ENCODE results near the gene NQO2. TPM values are rescaled to one million over a fixed set of nuclear protein-coding genes. Genes with fewer than 3 reads are reported as not detected.
"Not testable (repeated sequence)": the region's sequence is repeated elsewhere in the genome, so short reads cannot be mapped to it uniquely, and the experiment has no call there.

NQO2 gene
- total and polyA plus RNA-seq, 4 experiments from 2014 or later: 34.2 to 53.1 (median 42.8) TPM

DNA sequence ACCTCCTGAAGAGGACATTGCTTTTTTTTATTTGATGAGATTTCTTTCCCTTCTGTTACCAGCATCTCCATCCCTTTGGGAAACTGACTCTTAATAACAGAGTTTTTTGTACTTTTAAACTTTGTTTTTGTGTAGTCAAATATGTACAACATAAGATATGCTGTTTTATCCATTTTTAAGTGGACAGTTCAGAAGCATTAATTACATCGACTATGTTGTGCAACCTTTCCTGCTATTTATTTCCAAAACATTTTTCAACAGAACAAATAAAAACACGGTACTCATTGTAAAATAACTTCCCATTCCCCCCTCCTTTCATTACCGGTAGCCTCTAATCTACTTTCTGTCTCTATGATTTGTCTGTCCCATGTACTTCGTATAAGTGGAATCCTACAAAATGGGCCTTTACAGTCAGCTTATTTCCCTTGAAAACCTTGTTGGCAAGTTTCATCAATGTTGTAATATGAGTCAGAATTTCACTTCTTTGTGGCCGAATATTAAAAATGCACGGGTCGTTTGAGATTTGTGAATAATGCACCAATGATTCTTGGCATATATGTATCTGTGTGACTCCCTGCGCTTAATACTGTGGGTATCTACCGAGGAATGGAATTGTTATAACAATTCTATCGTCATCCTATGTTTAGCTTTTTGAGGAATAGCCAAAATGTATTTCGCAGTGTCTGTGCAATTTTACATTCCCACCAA, 57.5 kb downstream of the NQO2 start:
- Mint-ChIP-seq H3K4me1 (peaks cover 14 to 44% (median 29%) of the 10 kb centered on the region in 4 donors), H3K4me3 (no peak overlapping the region), H3K36me3 (no peaks in the 10 kb centered on the region), H3K27me3 (no peaks in the 10 kb centered on the region), H3K27ac (peak overlapping the region in 1 of 7 donors; percentile 13), H3K9me3 (no peaks in the 10 kb centered on the region)
- intact Hi-C loops (cut with micrococcal nuclease): loop anchor here (5.0 kb wide), 1 partner anchor 125 kb away; no protein-coding TSS in a partner anchor
- no peak overlapping the region for H3K27ac ChIP-seq (ENCODE audit: low read depth, low read length)
- DNase-seq: no peak
- H3K9me3 ChIP-seq (ENCODE audit: control insufficient read depth in 1 of 2, low read length in 2 of 2): no peaks in the 10 kb centered on the region
- H3K4me3 ChIP-seq (ENCODE audit: low read length in 2 of 2): no peak overlapping the region
- H3K27me3 ChIP-seq (ENCODE audit: insufficient read depth, low read length): no peaks in the 10 kb centered on the region
- ChIA-PET CTCF (ENCODE audit: partially characterized antibody) (interaction anchor here (0.6 to 9.0 kb wide), 9 partner anchors 11 to 266 kb away, joined by 3 to 152 read pairs (median 4); partner anchors contain the start of genes NQO2 and RIPK1), POLR2A (ENCODE audit: partially characterized antibody) (interaction anchor here (2.7 kb wide), 1 partner anchor 58 kb away, joined by 6 read pairs; the partner anchor contains the start of gene NQO2)
- no peaks in the 10 kb centered on the region for H3K36me3 ChIP-seq (ENCODE audit: insufficient read depth, low read length)
- peaks cover 23% of the 10 kb centered on the region for H3K4me1 ChIP-seq (ENCODE audit: insufficient read depth, low read length)

- peak overlapping the region in 3 of 7 donors; percentile 50 to 66 (median 55) for H3K27ac Mint-ChIP-seq
- intact Hi-C loops (cut with micrococcal nuclease): loop anchor here (5.0 kb wide), 1 partner anchor 127 kb away; no protein-coding TSS in a partner anchor
Measured at GRCh38 chr6:3058957-3059356, 59.3 kb downstream of the NQO2 start.

GRCh38 chr6:3060092-3060491, 60.4 kb downstream of the NQO2 start:
- intact Hi-C loops (cut with micrococcal nuclease); H3K27ac ChIP-seq (ENCODE audit: low read depth, low read length); H3K27me3 ChIP-seq (ENCODE audit: insufficient read depth, low read length); H3K9me3 Mint-ChIP-seq; H3K27ac Mint-ChIP-seq; H3K27me3 Mint-ChIP-seq; DNase-seq; H3K4me3 ChIP-seq (ENCODE audit: low read length in 2 of 2); H3K36me3 ChIP-seq (ENCODE audit: insufficient read depth, low read length); H3K36me3 Mint-ChIP-seq; H3K4me3 Mint-ChIP-seq; H3K9me3 ChIP-seq (ENCODE audit: control insufficient read depth in 1 of 2, low read length in 2 of 2): not testable (repeated sequence)
- peaks cover 14 to 35% (median 22%) of the 10 kb centered on the region in 4 donors for H3K4me1 Mint-ChIP-seq
- peaks cover 18% of the 10 kb centered on the region for H3K4me1 ChIP-seq (ENCODE audit: insufficient read depth, low read length)
- CTCF ChIA-PET (ENCODE audit: partially characterized antibody): interaction anchor here (0.9 to 9.0 kb wide), 3 partner anchors 61 to 108 kb away, joined by 3 to 152 read pairs (median 13); partner anchors contain the start of gene NQO2
- POLR2A ChIA-PET (ENCODE audit: partially characterized antibody): interaction anchor here (1.0 to 2.5 kb wide), 3 partner anchors 8 to 70 kb away, joined by 3 to 22 read pairs (median 9); partner anchors contain the start of genes NQO2 and RIPK1

More at GRCh38 chr6:3058957-3059356, 59.3 kb downstream of the NQO2 start:
- Histone ChIP-seq H3K36me3 (ENCODE audit: insufficient read depth, low read length) (no peaks in the 10 kb centered on the region), H3K4me3 (ENCODE audit: low read length in 2 of 2) (no peak overlapping the region), H3K4me1 (ENCODE audit: insufficient read depth, low read length) (peaks cover 14% of the 10 kb centered on the region), H3K9me3 (ENCODE audit: control insufficient read depth in 1 of 2, low read length in 2 of 2) (no peaks in the 10 kb centered on the region), H3K27me3 (ENCODE audit: insufficient read depth, low read length) (no peaks in the 10 kb centered on the region), H3K27ac (ENCODE audit: low read depth, low read length) (no peak overlapping the region)
- no peaks in the 10 kb centered on the region for H3K27me3 Mint-ChIP-seq
- peaks cover 8 to 32% (median 22%) of the 10 kb centered on the region in 4 donors for H3K4me1 Mint-ChIP-seq
- ChIA-PET POLR2A (ENCODE audit: partially characterized antibody) (interaction anchor here (1.0 to 2.5 kb wide), 4 partner anchors 9 to 69 kb away, joined by 3 to 22 read pairs (median 7); partner anchors contain the start of genes NQO2 and RIPK1), CTCF (ENCODE audit: partially characterized antibody) (interaction anchor here (2.5 to 9.0 kb wide), 2 partner anchors 60 to 69 kb away, joined by 13 to 152 read pairs; partner anchors contain the start of gene NQO2)
- no peak for DNase-seq
- H3K9me3 Mint-ChIP-seq: no peaks in the 10 kb centered on the region
- H3K36me3 Mint-ChIP-seq: no peaks in the 10 kb centered on the region
- H3K4me3 Mint-ChIP-seq: peak overlapping the region in 4 of 8 donors; percentile 24 to 43 (median 41)

GRCh38 chr6:3061501-3061941, 61.8 kb downstream of the NQO2 start:
- H3K36me3 ChIP-seq (ENCODE audit: insufficient read depth, low read length): no peaks in the 10 kb centered on the region
- ChIA-PET CTCF (ENCODE audit: partially characterized antibody) (interaction anchor here (1.5 kb wide), 2 partner anchors 13 to 72 kb away, joined by 4 to 5 read pairs; no protein-coding TSS in a partner anchor), POLR2A (ENCODE audit: partially characterized antibody) (no interaction called here)
- Mint-ChIP-seq H3K27ac (no peak overlapping the region), H3K27me3 (no peaks in the 10 kb centered on the region), H3K4me3 (no peak overlapping the region), H3K36me3 (peaks cover 0 to 3% of the 10 kb centered on the region in 2 donors), H3K4me1 (peaks cover 18 to 43% (median 28%) of the 10 kb centered on the region in 4 donors), H3K9me3 (peaks cover 0 to 2% (median 0%) of the 10 kb centered on the region in 8 donors)
- no peak overlapping the region for H3K4me3 ChIP-seq (ENCODE audit: low read length in 2 of 2)
- H3K27ac ChIP-seq (ENCODE audit: low read depth, low read length): no peak overlapping the region
- H3K4me1 ChIP-seq (ENCODE audit: insufficient read depth, low read length): peaks cover 24% of the 10 kb centered on the region
- no peaks in the 10 kb centered on the region for H3K27me3 ChIP-seq (ENCODE audit: insufficient read depth, low read length)
- no peaks in the 10 kb centered on the region for H3K9me3 ChIP-seq (ENCODE audit: control insufficient read depth in 1 of 2, low read length in 2 of 2)
- intact Hi-C loops (cut with micrococcal nuclease): no loop called here
- DNase-seq: no peak

- not testable (repeated sequence) for H3K27me3 Mint-ChIP-seq; H3K36me3 Mint-ChIP-seq; H3K9me3 ChIP-seq (ENCODE audit: control insufficient read depth in 1 of 2, low read length in 2 of 2); DNase-seq; H3K9me3 Mint-ChIP-seq; H3K27me3 ChIP-seq (ENCODE audit: insufficient read depth, low read length); H3K36me3 ChIP-seq (ENCODE audit: insufficient read depth, low read length)
- H3K27ac Mint-ChIP-seq: peak overlapping the region in 6 of 7 donors; percentile 22 to 99 (median 44)
- CTCF ChIA-PET (ENCODE audit: partially characterized antibody): interaction anchor here (0.8 to 1.2 kb wide), 12 partner anchors 10 to 669 kb away, joined by 3 to 20 read pairs (median 4); partner anchors contain the start of gene NQO2
- Histone ChIP-seq H3K27ac (ENCODE audit: low read depth, low read length) (peak overlapping the region; percentile 73), H3K4me3 (ENCODE audit: low read length in 2 of 2) (peak overlapping the region in 1 of 2 donors; percentile 66), H3K4me1 (ENCODE audit: insufficient read depth, low read length) (peaks cover 37% of the 10 kb centered on the region)
- intact Hi-C loops (cut with micrococcal nuclease): loop anchor here (1.0 to 2.0 kb wide), 2 partner anchors 55 to 215 kb away; partner anchors contain the start of gene BPHL
- H3K4me1 Mint-ChIP-seq: peaks cover 27 to 58% (median 39%) of the 10 kb centered on the region in 4 donors
- POLR2A ChIA-PET (ENCODE audit: partially characterized antibody): interaction anchor here (0.6 to 1.6 kb wide), 22 partner anchors 10 to 958 kb away, joined by 3 to 48 read pairs (median 4); partner anchors contain the start of genes NQO2, SERPINB1, TUBB2A and WRNIP1
- H3K4me3 Mint-ChIP-seq: peak overlapping the region; percentile 62 to 100 (median 92)
Measured at GRCh38 chr6:3063340-3063732, 63.6 kb downstream of the NQO2 start.

GRCh38 chr6:3063733-3064700, 64.3 kb downstream of the NQO2 start:
- no peaks in the 10 kb centered on the region for H3K36me3 ChIP-seq (ENCODE audit: insufficient read depth, low read length)
- peak overlapping the region; percentile 85 to 100 (median 92) for H3K4me3 Mint-ChIP-seq
- H3K27me3 ChIP-seq (ENCODE audit: insufficient read depth, low read length): no peaks in the 10 kb centered on the region
- H3K27ac Mint-ChIP-seq: peak overlapping the region; percentile 88 to 99 (median 92)
- H3K9me3 Mint-ChIP-seq: peaks cover 0 to 6% (median 0%) of the 10 kb centered on the region in 8 donors
- peaks cover 0 to 10% of the 10 kb centered on the region in 2 donors for H3K36me3 Mint-ChIP-seq
- intact Hi-C loops (cut with micrococcal nuclease): loop anchor here (1.0 to 2.0 kb wide), 2 partner anchors 54 to 215 kb away; partner anchors contain the start of gene BPHL
- H3K4me1 ChIP-seq (ENCODE audit: insufficient read depth, low read length): peaks cover 33% of the 10 kb centered on the region
- H3K4me1 Mint-ChIP-seq: peaks cover 24 to 54% (median 35%) of the 10 kb centered on the region in 4 donors
- peak; percentile 86 to 92 (median 87) for DNase-seq
- no peaks in the 10 kb centered on the region for H3K9me3 ChIP-seq (ENCODE audit: control insufficient read depth in 1 of 2, low read length in 2 of 2)
- peak overlapping the region; percentile 54 to 66 for H3K4me3 ChIP-seq (ENCODE audit: low read length in 2 of 2)
- H3K27ac ChIP-seq (ENCODE audit: low read depth, low read length): peak overlapping the region; percentile 73
- ChIA-PET POLR2A (ENCODE audit: partially characterized antibody) (interaction anchor here (0.6 to 1.6 kb wide), 27 partner anchors 9 to 1072 kb away, joined by 3 to 48 read pairs (median 4); partner anchors contain the start of genes NQO2, SERPINB1, TUBB2A and WRNIP1), CTCF (ENCODE audit: partially characterized antibody) (interaction anchor here (0.6 to 1.2 kb wide), 13 partner anchors 10 to 668 kb away, joined by 3 to 20 read pairs (median 3); partner anchors contain the start of gene NQO2)
- no peaks in the 10 kb centered on the region for H3K27me3 Mint-ChIP-seq
